Nephron (organoid): ENCODE measurements around the gene CCDC71L.
"Not testable (repeated sequence)": the region's sequence is repeated elsewhere in the genome, so short reads cannot be mapped to it uniquely, and the experiment has no call there.

Experiments
- H3K27ac Mint-ChIP-seq, 3 experiments: 2 replicates each; pipeline ENCODE4 v1.8.0; 2020; ENCODE audit warnings: mixed read lengths in 3 of 3, mild to moderate bottlenecking in 2 of 3, moderate library complexity in 1 of 3
- H3K27me3 Mint-ChIP-seq: 2 replicates; pipeline ENCODE4 v1.8.0; 2021; ENCODE audit warnings: low read depth, mild to moderate bottlenecking, moderate library complexity, mixed read lengths
- H3K36me3 Mint-ChIP-seq: 2 replicates; pipeline ENCODE4 v1.8.0; 2020; ENCODE audit warnings: low read depth, mixed read lengths
- H3K4me1 Mint-ChIP-seq: 2 replicates; pipeline ENCODE4 v1.8.0; 2020; ENCODE audit warnings: mixed read lengths
- H3K4me3 Mint-ChIP-seq, 3 experiments: 2 replicates each; pipeline ENCODE4 v1.8.0; 2020; ENCODE audit warnings: mild to moderate bottlenecking in 3 of 3, mixed read lengths in 3 of 3, moderate library complexity in 2 of 3
- H3K9me3 Mint-ChIP-seq: 2 replicates; pipeline ENCODE4 v1.8.0; 2020; ENCODE audit warnings: mixed read lengths
- CTCF ChIP-seq, 3 experiments: fragments of 200-600 bp; sonication (generic); IDR thresholded peaks; one replicate each; pipeline ENCODE4 v1.5.0; 2021; ENCODE audit warnings: antibody characterized with exemption in 3 of 3; ENCODE audit not compliant: unreplicated experiment in 3 of 3

Gene CCDC71L

GRCh38 chr7:106660862-106661720 is at the start of gene CCDC71L:
CCDC71L (minus strand) TSS chr7:106661158; CDS start chr7:106660896, 262 bp downstream.
- Mint-ChIP-seq H3K36me3 (no peaks in the 10 kb centered on the region), H3K4me1 (peaks cover 16% of the 10 kb centered on the region), H3K27ac (peak within 1 kb of the TSS; percentile 87 to 94 (median 90)), H3K9me3 (peaks cover 5% of the 10 kb centered on the region), H3K4me3 (peak within 1 kb of the TSS; percentile 86 to 93 (median 93)), H3K27me3 (no peaks in the 10 kb centered on the region)
- no peak for TF ChIP-seq CTCF (IDR thresholded peaks at IDR 0.05; ENCODE audit: unreplicated experiment in 3 of 3)

- not testable (repeated sequence) for H3K9me3 Mint-ChIP-seq, H3K4me1 Mint-ChIP-seq, H3K4me3 Mint-ChIP-seq, H3K27me3 Mint-ChIP-seq, H3K27ac Mint-ChIP-seq, H3K36me3 Mint-ChIP-seq
These were observed 48.6 kb upstream of the CCDC71L start for GRCh38 chr7:106709604-106710003.

- no peak for TF ChIP-seq CTCF (IDR thresholded peaks at IDR 0.05; ENCODE audit: unreplicated experiment in 3 of 3)
- no peak overlapping the region for H3K4me3 Mint-ChIP-seq
These were observed 43.3 kb upstream of the CCDC71L start for GRCh38 chr7:106704000-106704840.

GRCh38 chr7:106693677-106694353 is 32.9 kb upstream of the CCDC71L start:
- no peaks in the 10 kb centered on the region for H3K4me1 Mint-ChIP-seq
- H3K27me3 Mint-ChIP-seq, result no peaks in the 10 kb centered on the region
- H3K27ac Mint-ChIP-seq, result no peak overlapping the region
- H3K9me3 Mint-ChIP-seq, result peaks cover 6% of the 10 kb centered on the region
- no peaks in the 10 kb centered on the region for H3K36me3 Mint-ChIP-seq
- no peak overlapping the region for H3K4me3 Mint-ChIP-seq
- no peak for TF ChIP-seq CTCF (IDR thresholded peaks at IDR 0.05; ENCODE audit: unreplicated experiment in 3 of 3)

More at GRCh38 chr7:106704000-106704840, 43.3 kb upstream of the CCDC71L start:
- H3K27me3 Mint-ChIP-seq, result no peaks in the 10 kb centered on the region
- no peaks in the 10 kb centered on the region for H3K36me3 Mint-ChIP-seq
- no peaks in the 10 kb centered on the region for H3K4me1 Mint-ChIP-seq
- H3K9me3 Mint-ChIP-seq, result peaks cover 1% of the 10 kb centered on the region
- no peak overlapping the region for H3K27ac Mint-ChIP-seq

- Mint-ChIP-seq H3K9me3 (peaks cover 8% of the 10 kb centered on the region), H3K27ac (no peak overlapping the region), H3K27me3 (no peaks in the 10 kb centered on the region), H3K36me3 (no peaks in the 10 kb centered on the region), H3K4me1 (no peaks in the 10 kb centered on the region), H3K4me3 (no peak overlapping the region)
- TF ChIP-seq CTCF (IDR thresholded peaks at IDR 0.05; ENCODE audit: unreplicated experiment in 3 of 3), result no peak
These were observed 31.6 kb upstream of the CCDC71L start for GRCh38 chr7:106692450-106693051.

- not testable (repeated sequence) for H3K4me3 Mint-ChIP-seq, H3K27ac Mint-ChIP-seq, H3K9me3 Mint-ChIP-seq, H3K36me3 Mint-ChIP-seq, H3K4me1 Mint-ChIP-seq, H3K27me3 Mint-ChIP-seq
These were observed 27.2 kb upstream of the CCDC71L start for GRCh38 chr7:106688161-106688560.
